DND-41 (cell line): ENCODE measurements around the gene NBAS.

Experiments used
- CTCF ChIP-seq: IDR thresholded peaks from 2 replicates; pipeline ENCODE4 v1.5.1; 2012; ENCODE audit warnings: borderline replicate concordance, low read length, moderate library complexity, mild to moderate bottlenecking; ENCODE audit not compliant: poor library complexity, severe bottlenecking; ENCODE audit errors: extremely low read depth
- EZH2 ChIP-seq: IDR thresholded peaks from 3 replicates; pipeline ENCODE4 v1.6.1; 2012; ENCODE audit warnings: borderline replicate concordance, low read depth, mild to moderate bottlenecking, moderate library complexity, low read length, inconsistent platforms; ENCODE audit not compliant: severe bottlenecking

DNA sequence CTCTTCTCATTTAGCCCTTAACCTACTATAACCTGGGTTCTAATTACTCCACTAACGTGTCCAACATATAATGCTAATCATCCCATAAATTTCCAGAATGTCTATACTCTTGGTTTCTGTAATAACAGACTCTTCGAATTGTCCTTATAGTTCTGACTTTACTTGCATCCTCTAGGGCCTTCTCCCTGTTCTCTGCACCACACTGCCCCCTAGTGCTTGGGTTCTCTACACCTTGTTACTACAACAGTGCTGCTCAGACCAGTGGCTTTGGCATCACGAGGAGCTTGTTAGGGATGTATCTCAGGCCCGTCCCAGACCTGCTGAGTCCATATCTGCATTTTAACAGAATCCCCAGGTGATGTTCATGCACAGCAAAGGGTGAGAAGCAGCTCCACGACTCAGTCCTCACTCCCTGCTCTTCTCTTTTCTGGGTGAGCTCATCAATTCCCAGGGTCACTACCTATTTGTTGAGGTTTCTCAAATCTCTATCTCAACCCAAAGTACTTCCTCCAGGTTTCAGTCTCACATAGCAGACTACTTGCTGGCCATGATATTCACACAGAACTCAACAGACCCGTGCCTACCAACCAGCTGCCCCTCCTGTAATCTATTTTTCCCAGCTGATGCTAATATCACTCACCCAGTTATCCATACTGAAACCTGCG is 16.1 kb upstream of the NBAS start:
- TF ChIP-seq CTCF, result peak; percentile 88
- no peak for TF ChIP-seq EZH2
